Measurements from ENCODE around the gene EMC6.

GRCh38 chr17:3621146-3621720, 47.4 kb upstream of the EMC6 start:
- TF ChIP-seq CTCF (IDR thresholded peaks at IDR 0.05; ENCODE audit: borderline replicate concordance, extremely low read depth, low read length, poor library complexity, severe bottlenecking): no peak
- no peak for TF ChIP-seq EZH2 (IDR thresholded peaks at IDR 0.05; ENCODE audit: borderline replicate concordance, low read depth, low read length, severe bottlenecking)
